ENCODE measurements around the gene UNC80.
"Not testable (repeated sequence)": the region's sequence is repeated elsewhere in the genome, so short reads cannot be mapped to it uniquely, and the experiment has no call there.

The UNC80 gene, protein sequence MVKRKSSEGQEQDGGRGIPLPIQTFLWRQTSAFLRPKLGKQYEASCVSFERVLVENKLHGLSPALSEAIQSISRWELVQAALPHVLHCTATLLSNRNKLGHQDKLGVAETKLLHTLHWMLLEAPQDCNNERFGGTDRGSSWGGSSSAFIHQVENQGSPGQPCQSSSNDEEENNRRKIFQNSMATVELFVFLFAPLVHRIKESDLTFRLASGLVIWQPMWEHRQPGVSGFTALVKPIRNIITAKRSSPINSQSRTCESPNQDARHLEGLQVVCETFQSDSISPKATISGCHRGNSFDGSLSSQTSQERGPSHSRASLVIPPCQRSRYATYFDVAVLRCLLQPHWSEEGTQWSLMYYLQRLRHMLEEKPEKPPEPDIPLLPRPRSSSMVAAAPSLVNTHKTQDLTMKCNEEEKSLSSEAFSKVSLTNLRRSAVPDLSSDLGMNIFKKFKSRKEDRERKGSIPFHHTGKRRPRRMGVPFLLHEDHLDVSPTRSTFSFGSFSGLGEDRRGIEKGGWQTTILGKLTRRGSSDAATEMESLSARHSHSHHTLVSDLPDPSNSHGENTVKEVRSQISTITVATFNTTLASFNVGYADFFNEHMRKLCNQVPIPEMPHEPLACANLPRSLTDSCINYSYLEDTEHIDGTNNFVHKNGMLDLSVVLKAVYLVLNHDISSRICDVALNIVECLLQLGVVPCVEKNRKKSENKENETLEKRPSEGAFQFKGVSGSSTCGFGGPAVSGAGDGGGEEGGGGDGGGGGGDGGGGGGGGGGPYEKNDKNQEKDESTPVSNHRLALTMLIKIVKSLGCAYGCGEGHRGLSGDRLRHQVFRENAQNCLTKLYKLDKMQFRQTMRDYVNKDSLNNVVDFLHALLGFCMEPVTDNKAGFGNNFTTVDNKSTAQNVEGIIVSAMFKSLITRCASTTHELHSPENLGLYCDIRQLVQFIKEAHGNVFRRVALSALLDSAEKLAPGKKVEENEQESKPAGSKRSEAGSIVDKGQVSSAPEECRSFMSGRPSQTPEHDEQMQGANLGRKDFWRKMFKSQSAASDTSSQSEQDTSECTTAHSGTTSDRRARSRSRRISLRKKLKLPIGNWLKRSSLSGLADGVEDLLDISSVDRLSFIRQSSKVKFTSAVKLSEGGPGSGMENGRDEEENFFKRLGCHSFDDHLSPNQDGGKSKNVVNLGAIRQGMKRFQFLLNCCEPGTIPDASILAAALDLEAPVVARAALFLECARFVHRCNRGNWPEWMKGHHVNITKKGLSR (N-terminal part only)

DNA sequence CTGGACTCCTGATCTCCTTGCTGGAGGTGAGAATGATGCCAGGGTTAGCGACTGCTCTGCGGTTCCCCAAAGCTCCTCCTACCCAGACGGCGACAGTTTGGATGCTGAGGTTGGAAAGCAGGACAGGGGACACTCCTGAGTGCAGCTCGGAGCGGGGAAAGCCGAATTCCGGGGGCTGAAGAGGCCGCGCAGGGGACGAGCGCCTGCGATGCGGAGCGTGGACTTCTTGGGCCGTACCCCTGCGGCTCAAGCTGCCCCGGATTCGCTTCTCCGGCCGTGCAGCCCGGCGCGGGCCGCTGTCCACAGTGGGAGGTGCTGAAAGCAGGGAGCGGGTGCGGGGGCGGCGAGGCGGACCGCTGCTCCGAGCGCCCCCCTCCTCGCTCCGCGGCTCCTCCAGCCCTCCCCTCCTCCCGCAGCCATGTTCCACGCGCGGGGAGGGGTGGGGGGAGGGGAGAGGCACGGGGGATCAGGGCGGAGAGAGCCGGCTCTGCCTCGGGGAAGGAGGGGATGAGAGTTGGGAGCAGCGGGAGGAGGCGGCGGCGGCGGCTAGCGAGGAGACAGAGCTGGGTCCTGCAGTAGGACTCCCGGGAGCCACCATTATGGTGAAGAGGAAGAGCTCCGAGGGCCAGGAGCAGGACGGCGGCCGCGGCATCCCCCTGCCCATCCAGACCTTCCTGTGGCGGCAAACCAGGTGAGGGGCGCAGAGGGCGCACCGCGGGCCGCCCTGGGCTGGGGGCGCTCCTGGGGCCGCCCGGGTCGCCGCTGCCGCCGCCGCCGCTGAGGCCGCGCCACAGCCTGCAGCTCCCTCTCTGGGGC lies at the start of gene UNC80:
TSS of gene UNC80 (plus strand) at position 359 of the 816 bp plus-strand sequence. CDS start at position 600, 241 bp downstream.
- DNase-seq (ENCODE audit: low read depth in 2 of 2), result peak in 1 of 2 donors; percentile 15

DNA sequence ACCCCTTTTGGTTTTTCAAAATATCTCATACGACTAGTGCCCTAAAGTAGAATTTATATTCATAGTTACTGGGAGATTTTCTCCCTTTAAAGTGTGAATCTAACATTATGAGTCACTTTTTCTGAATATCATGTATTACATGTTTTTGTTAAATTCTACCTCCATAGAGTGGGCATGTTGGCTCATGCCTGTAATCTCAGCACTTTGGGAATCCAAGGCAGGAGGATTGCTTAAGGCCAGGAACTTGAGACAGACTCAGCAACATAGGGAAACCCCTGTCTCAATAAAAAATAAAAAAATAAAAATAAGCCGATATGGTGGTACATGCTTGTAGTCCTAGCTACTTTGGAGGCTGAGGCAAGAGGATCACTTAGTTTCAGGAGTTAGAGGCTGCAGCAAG lies 45.3 kb upstream of the UNC80 start:
- no peak for DNase-seq (ENCODE audit: low read depth in 2 of 2)

DNA sequence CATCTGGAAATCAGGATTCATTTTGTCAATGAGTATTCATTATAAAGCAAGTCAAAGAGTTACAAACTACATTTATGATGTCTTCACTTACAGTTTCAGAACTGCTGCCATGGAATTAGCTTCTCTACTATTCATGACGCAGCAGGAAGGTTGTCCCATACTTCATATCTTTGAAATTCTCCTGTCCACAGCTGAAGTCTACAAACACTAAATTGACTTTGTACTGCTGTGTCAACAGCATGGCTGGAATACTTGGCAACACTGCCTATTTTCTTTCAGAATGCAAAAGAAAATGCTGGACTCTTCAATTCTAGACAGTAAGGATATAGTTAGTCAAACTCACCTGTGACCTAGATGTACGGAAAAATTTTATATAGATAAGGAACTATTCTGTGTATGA lies 44.6 kb upstream of the UNC80 start:
- no peak for DNase-seq (ENCODE audit: low read depth in 2 of 2)

DNA sequence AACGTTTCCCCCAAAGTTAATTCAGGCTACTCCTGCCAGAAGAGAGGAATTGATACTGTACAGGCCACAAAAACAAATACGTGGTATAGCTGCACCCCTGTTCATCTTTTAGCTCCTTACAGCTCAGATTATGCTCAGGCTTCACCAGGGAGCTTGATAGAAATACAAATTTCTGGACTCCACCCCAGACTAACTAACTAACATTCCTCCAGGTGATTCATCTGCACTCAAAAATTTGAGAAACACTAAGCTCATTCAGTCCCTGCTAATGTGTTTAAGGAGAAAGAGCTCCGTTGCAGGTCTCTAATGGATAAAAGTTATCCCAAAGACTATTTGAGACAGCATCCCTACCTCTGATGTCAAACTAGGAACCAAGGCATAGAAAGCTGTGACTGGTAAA lies 36.8 kb upstream of the UNC80 start:
- no peak for DNase-seq (ENCODE audit: low read depth in 2 of 2)

DNA sequence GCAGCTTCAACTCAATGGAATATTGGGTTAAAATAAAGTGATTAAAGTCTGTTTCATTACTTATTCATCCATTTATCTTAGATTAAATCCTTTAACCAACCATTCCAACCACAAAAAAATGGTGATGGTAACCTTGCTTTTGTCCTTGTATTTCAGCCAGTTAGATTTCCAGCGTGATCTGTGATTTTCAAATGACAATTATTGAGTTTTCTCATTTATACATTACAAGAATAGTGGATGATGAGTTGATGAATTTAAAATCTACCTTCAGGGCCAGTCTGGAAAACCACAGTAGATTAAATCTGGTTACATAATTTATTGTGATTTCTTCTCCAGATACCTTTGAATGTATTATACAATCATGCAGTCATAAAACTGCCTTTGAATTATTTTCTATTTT lies 29.7 kb upstream of the UNC80 start:
- no peak for DNase-seq (ENCODE audit: low read depth in 2 of 2)

DNA sequence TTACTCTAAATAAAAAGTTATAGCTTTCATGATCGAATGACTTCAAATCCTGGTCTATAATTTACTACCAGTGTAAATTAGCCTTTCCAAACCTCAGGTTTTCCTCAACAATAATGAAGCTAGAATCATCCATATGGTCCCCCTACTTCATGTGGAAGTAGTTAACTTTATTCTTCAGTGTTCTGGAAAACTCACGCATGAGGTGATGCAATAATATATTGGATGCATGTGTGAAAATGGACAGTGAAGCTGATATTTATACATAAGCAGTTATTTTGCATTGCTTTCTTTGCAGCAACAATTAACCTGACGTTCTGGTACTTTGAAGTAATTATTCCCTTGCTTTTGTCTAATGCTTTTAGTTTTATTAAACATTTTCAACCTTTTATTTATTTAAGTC lies 18.6 kb upstream of the UNC80 start:
- DNase-seq (ENCODE audit: low read depth in 2 of 2), result no peak

DNA sequence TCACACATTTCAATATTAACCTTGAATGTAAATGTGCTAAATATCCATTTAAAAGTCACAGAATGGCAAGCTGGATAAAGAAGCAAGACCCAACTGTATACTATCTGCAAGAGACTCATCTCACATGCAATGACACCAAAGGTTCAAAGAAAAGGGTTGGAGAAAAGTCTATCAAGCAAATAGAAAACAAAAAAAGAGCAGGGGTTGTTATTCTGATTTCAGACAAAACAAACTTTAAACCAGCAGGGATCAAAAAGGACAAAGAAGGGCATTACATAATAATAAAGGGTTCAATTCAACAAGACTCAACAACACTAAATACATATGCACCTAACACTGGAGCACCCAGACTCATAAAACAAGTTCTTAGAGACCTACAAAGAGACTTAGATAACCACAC lies 14.5 kb upstream of the UNC80 start:
- no peak for DNase-seq (ENCODE audit: low read depth in 2 of 2)

DNA sequence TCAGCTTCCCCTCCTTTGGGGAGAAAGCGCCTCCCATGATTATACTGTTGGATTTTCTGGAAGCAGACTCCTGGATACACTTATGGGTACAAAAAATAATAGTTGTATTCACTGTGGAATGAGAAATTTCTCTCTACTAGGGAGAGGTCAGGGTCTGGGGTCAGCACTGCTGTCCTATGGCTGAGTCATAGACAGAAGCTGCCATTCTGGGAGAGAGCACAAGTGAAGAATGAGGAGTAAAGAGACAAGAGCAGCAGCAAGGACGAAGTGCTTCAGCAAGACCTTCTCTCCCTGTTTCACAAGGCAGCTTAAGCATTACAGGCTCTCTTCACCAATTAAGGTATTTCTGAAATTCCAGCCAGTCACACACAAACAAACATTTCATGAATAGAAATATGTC lies 10.1 kb upstream of the UNC80 start:
- no peak for DNase-seq (ENCODE audit: low read depth in 2 of 2)

DNA sequence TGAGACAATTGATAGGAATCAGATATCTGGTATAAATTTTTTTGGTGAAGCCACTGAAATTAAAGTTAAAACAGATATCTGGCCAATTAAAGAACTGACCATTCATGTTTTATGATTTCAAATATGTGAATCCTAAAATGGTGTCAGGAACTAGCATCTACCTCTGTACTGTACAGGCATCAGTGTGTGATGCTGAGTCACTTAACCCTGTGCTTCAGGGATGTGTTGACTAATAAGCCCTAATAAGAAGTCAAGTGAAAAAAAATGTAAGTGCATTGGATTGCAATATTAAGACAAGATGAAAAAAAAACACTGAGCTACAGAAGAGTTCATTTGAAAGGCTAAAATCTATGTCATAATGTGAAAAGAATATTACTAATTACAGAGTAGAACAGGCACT lies 9.1 kb upstream of the UNC80 start:
- no peak for DNase-seq (ENCODE audit: low read depth in 2 of 2)

DNA sequence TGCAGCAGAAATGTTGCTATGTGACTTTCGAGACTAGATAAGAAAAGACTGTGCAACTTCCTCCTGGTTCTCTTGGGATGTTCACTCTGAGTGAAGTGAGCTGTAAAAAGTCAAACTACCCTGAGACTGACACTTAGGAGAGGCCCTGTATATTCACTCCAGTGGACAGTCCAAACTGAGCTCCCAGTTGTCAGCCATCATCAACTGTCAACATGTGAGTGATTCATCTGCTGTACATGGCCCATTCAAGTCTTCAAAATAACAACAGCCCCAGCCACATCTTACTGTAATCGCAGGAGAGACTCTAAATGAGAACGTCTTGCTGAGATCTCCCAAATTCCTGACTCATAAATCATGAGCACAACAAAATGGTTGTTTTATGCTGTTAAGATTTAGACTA lies 8.5 kb upstream of the UNC80 start:
- no peak for DNase-seq (ENCODE audit: low read depth in 2 of 2)

DNA sequence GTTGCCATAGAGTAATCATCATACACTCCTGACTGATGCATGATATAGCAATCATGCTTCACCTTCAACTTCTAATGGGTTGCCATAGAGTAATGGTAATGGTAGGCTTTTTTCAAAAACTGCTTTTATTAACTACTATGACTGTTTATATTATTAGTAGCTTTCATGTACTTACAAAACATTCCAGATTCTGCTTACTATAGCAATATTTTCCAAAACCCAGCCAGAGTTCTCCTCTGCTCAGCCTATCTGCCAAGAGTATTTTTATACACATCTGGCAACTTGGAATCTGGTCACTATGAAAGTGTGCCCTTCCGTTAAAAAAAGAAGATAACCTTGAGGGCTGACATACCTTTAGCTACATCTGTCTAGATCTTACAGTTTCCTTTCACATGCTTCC lies 5.0 kb upstream of the UNC80 start:
- no peak for DNase-seq (ENCODE audit: low read depth in 2 of 2)

DNA sequence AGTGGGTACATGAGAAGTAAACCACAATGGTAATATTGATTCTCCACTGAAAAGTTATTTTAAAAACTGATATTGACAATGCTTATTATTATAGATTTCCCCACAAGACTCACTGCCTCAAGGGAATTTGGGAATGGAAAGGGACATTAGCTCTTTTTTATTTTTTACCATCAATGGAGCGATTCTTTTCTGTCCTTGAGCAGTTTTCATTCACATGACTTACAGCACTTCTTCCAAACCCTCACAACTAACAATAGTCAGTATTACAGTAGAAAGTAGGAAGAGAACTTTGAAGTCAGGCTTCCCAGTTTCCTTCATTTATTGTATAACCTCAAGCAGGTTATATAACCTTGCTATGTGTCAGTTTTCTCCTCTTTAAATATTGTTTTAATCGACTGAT lies 4.3 kb upstream of the UNC80 start:
- no peak for DNase-seq (ENCODE audit: low read depth in 2 of 2)

DNA sequence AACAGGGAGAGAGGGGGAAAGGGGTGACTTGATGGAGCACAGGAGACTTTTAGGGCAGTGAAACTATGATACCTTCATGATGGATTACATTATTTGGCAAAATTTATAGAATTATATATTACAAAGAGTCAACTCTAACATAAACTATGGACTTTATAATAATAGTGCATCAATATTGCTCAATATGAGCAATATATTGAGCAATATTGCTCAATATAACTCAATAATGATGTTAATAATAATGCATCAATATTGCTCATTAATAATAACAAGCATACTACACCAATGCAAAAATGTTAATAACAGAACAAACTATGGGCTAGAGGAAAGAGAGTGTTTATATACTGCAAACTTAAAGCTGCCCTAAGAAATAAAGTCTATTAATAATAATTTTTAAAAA lies 3.1 kb upstream of the UNC80 start:
- DNase-seq (ENCODE audit: low read depth in 2 of 2), result no peak

DNA sequence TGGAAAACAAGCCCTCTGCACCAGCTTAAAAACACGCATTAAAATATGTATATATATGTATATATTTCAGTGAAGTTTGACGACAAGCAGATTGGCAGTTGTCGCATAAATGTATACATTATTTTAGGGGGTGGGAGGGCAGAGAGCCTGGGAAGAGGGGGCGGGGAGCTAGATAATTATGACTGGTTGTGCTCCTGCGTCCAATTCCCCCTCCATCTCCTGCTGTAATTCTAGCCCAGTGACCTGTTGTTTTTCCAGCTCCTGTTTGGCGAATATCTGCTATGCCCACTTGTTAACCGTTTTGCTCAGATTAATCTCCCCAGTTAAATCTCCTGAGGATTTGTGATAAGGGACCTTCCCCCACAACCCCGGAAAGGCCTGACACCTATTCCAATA lies 656 bp downstream of the UNC80 start:
- DNase-seq (ENCODE audit: low read depth in 2 of 2), result no peak

DNA sequence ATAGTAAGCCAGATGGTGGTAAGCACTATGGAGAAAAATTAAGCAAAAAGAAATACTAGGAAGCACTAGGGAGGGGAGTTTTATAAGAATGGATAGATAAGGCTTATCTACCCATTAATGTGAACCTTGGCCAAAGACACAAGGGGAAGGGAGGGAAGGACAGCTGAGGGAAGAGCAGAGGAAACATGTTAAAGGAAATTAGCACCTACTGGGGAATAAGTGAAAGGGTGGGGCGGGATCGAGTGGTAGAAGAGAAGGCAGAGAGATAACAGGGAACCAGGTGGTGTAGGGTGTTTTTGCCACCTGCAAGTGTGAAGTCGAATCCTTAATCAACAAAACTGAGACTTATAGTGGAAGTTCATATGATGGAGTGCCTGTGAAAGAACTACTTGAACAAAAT lies 1.7 kb downstream of the UNC80 start:
- DNase-seq (ENCODE audit: low read depth in 2 of 2), result no peak

DNA sequence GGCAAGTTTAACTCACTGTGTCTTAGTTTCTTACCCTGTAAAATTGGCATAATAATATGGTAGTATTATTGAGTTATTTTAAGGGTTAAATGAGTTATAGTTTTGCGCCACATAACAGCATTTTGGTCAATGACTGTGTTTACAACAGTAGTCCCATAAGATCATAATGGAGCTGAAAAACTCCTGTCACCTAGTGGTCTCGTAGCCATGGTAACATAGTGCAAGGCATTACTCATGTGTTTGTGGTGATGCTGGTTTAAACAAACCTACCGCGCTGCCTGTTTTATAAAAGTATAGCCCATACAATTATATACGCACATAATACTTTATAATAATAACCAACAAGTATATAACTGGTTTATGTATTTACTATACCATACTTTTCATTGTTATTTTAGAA lies 15.8 kb downstream of the UNC80 start:
- no peak for DNase-seq (ENCODE audit: low read depth in 2 of 2)

DNA sequence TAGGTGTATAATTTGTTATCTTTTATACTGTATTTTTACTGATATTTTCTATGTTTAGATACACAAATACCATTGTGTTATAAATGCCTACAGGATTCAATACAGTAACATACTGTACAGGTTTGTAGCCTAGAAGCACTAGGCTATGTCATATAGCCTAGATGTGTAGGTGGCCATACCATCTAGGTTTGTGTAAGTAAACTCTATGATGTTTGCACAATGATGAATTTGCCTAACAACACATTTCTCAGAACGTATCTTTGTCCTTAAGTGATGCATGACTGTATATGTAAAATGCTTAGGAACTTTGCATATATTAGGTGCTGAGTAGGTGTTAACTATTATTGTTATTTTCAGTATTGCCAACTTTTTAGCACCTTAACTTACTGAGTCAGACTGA lies 17.3 kb downstream of the UNC80 start:
- no peak for DNase-seq (ENCODE audit: low read depth in 2 of 2)

DNA sequence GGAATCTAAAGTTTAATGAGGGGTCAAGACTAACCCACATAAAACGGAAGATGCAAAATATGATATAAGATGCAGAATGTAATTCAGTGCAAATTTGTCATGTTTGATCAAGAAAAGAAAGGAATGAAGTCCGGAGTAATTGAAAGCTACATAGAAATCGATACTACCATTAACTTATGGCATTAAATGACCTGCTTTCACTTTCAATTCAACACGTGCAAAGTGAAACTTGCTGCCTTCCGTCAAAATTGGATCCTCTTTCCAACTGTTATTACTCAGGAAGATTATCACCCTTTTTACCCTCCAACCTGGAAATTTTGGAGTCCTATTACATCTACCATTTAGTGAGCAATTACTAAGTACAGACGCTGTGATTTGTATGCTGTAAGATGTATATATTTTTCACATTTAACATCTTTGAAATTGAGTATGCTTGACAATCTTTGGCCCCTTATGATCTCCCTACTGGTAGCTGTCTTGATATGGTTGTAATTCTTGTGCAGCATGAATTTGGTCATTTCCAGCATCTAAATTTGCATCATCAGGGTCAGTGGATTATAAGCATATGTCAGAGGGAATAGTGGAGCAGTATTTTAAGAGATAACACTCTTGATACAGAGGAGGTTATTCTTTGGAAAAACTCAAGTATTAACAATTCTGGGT lies 18.6 kb downstream of the UNC80 start:
- no peak for DNase-seq (ENCODE audit: low read depth in 2 of 2)

DNA sequence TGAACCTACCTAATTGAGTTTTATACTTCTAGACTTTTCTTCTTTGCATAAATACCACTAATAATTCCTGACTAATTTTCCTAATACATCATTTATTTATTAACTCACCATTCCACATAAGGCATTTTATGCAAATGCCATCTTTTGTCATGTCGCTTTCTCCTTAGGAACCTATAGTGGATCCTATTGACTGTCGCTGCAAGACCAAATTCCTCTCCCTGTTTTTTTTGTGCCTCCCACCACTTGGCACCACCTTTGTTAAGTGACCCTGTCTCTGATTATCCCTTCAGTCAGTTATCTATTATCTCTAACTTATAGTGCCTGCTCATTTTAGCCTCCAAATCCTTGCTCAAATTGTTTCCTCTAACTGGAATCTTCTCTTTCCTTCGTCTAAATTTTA lies 19.5 kb downstream of the UNC80 start:
- no peak for DNase-seq (ENCODE audit: low read depth in 2 of 2)

DNA sequence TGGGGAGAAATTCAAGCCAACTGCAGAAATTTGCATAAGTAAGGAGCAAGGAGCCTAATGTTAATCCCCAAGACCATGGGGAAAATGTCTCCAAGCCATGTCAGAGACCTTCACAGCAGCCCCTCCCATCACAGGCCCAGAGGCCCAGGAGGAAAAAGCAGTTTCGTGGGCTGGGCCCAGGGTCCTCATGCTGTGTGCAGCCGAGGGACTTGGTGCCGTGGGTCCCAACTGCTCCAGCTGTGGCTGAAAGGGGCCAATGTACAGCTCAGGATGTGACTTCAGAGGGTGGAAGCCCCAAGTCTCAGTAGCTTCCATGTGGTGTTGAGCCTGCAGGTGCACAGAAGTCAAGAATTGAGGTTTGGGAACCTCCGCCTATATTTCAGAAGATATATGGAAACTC lies 23.8 kb downstream of the UNC80 start:
- not testable (repeated sequence) for DNase-seq (ENCODE audit: low read depth in 2 of 2)

DNA sequence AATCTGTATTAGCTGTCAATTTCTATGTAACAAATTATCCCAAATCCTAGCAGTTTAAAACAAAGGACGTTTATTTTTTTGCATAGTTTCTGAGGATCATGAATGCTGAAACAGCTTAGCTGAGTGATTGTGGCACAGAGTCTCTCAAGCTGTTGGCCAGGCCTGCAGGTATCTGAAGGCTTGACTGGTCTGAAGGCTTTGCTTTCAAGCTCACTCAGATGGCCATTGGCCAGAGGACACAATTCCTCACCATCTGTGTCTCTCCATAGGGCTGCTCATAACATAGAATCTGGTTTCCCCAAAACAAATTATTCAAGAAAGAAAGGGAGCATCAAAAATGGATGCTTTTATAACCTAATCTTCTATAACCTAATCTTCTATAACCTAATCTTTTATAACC lies 33.7 kb downstream of the UNC80 start:
- no peak for DNase-seq (ENCODE audit: low read depth in 2 of 2)
